ENCODE measurements around the gene NFKBIA.
"Not testable (repeated sequence)": the region's sequence is repeated elsewhere in the genome, so short reads cannot be mapped to it uniquely, and the experiment has no call there.

NFKBIA gene

DNA sequence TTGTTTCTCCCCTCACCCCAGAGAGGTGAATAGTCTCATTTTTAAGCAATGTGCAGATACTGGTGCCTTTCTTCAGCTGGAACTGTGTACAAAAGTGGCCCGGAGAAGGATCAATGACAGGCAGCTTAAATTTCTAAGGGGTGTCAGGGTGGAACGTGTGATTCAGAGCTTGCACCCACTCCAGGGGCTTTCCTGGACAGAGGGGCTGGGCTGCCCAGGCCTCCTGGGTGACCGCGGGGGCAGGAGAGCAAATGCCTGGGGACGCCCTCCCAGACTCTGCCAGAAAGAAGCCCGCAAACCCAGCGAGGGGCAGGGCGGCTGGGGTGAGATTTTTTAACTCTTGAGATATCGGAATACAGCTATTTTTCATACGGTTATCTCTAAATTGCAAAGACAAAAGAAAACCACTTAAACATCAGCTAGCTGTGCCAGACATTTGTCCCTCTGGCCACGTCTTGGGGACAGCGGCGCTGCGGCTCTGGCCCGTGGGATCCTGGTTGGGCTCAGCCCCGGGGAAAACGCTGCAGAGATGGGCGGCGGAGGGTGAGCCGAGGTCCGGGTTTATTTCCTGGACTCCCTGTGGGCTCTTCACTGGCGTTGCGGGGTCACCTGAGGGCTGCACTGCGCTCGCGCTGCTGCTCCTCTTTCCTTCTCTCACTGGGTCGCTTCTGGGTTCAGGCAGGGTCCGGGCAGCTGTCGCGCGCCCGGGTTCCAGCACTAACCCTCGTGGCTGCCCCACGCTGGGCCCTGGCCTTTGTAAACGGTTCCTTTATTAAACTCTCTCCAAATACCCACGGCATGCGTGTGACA lies 35.8 kb downstream of the NFKBIA start:
- DNase-seq (ENCODE audit: low spot score), result no peak

DNA sequence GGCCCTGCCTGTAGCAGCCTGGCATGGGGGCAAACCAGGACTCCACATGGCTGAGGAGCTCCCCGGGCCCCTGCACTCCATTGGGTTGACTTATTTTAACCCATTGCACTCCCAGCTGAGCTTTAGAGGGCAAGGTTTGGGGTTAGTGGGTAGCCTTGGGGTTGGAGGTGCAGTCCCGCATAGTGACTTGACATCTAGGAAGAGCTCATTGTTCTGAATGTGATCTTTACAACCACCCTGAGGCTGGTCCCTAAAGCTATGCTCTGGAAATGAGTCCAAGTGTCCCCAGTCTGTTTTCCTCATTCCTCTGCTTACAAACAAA lies 36.4 kb downstream of the NFKBIA start:
- no peak for DNase-seq (ENCODE audit: low spot score)

DNA sequence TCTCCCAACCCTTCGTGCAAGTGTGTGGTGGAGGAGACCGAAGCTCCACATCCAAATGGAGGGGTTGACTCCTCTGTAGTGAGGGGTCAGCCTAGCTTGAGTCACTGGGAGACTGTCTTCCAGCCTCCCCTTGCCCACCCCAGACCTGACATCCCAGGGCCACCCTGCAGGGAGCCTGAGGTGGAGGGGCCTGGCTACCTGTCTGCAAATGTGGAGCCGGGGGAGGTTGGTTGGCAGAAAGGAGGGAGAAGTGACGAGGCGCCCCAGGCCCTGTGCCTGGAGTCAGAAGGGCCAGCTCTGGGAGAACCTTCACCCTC lies 37.5 kb downstream of the NFKBIA start:
- DNase-seq (ENCODE audit: low spot score), result no peak

DNA sequence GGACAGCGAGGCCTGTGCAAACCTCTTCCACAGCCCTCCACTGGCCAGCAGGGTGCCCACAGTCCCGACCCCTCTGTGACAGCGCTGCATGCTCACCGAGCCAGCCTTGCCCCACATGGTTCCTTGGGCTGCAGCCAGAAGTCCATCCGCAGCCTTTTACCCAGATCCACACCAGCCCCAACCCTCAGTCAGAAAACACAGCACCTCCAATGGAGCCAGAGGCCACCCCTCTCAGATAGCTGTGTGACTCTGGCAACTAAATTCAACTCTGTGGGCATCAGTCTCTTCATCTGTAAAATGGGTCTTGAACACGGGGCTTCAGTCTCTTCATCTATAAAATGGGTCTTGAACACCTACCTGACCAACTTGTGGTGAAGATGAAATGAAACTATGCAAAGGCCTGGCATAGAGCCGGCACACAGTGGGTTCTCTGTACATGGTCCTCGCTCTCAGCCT lies 38.0 kb downstream of the NFKBIA start:
- no peak for DNase-seq (ENCODE audit: low spot score)

DNA sequence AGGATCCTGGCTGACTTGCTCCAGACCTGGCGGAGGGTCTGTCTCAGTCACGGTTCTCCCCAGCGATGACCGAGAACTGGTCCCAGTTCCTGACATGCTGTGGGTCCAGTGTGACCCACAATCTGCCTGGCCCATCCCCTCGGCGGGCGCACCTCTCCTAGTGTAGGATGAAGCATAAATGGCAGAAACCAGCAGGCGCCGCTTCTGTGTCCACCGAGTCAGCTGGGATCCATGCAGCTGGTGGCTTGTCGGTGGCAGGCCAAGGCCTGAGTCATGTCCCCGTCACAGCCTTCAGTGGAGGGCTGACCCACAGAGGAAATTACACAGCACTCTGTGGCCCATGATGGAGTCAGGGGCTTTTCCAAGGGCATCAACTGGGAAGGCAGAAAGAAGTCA lies 38.5 kb downstream of the NFKBIA start:
- no peak for DNase-seq (ENCODE audit: low spot score)

DNA sequence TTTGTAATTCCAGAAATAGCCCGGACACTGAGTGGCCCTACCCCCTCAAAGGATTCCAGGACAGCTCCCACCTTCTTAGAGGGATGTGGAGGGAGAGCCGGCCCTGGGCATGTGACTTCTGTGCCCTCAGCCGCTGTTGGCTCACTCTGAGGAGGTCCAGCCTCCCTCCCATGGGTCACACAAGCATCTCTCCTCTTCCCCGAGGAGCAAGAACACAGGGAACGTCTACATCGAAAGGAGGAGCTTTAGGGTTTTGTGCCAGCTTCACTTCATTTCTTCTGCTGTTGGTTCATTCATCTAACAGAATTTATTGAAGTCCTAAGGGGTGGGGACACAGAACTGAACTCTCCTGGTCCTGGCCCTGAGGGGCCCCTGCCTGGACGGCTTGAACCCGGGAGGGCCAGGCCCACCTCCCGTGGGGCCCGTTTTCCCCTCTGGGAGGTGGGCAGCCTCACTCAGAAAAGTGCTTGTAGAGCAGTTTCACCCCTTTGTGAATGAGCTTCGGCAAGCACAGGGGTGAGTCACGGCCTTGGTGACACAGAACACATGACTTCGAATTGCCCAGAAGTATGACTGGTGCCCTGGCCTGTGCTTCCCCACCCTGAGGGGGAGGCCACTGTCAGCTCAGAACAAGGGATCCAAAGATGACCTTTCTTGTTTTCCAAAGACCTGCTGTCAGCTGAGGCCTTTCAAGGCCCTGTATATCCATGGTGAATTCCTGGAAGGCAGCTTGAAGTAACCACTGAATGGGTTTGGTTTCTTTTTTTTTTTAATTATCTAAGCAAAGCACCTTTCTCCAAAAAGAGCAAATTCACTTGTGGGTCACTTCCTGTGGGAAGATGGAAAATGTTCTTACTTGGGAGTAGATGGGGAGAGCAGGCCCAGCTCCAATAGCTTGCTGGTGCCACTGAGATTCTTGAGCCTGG lies 39.2 kb downstream of the NFKBIA start:
- DNase-seq (ENCODE audit: low spot score), result no peak

DNA sequence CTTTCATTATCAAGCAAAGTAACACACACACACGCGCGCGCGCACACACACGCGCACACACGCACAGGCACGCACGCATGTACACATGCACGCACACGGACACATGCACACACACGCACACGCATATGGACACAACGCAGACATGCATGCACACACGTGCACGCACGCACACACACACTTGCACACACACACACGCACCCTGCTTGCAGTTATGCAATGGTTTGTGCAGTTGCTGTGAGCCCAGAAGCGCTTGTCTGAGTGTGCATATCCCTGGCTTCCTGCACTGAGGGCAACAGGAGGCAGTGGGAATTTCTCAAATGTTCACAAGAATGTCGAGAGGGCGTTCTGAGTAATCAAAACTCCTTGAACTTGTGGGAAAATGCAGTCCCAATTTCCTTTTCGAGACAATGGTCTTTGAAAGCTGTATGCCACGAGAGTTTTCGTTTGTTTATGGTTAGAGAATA lies 41.6 kb downstream of the NFKBIA start:
- DNase-seq (ENCODE audit: low spot score), result no peak

DNA sequence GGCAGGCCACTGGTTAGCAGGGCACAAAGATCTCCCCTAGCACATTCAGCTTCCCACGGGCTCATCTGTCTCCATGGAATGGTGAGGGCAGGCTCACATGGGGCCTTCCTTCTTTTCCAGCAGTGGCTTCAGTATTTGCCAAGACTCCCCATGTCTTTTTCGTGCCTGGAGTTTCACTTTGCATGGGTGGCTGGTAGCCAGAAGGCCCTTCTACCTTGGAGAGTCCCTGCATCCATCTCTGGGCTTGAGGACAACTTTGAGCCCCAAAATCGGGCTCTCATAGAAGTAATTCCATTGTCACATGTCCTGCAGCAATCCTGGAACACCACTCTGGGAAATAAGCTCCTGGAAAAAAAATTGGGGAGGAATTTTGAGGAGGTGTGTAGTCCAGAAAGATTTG lies 42.1 kb downstream of the NFKBIA start:
- no peak for DNase-seq (ENCODE audit: low spot score)

DNA sequence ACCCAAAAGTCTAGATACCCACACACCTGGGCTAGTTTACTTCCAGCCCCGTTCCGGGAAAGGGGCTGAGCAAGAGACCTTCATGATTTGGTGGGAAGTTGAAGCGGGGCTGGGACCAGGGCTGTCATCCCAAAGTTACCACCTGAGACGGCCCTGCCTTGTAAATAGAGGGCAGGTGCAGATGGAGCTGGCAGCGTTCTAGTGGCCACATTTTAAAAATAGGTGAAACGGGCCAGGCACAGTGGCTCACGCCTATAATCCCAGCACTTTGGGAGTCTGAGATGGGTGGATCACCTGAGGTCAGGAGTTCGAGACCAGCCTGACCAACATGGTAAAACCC lies 43.4 kb downstream of the NFKBIA start:
- DNase-seq (ENCODE audit: low spot score), result no peak

DNA sequence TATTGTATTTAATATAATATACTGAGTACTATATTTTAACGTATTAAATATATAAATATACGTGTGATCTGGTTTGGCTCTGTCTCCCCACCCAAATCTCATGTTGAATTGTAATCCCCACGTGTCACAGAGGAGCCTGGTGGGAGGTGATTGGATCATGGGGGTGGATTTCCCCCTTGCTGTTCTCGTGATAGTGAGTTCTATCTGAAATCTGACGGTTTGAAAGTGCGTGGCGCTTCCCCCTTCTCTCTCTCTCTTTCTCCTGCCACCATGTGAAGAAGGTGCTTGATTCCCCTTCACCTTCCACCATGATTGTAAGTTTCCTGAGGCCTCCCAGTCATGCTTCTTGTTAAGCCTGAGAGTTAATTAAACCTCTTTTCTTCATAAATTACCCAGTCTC lies 44.9 kb downstream of the NFKBIA start:
- not testable (repeated sequence) for DNase-seq (ENCODE audit: low spot score)

DNA sequence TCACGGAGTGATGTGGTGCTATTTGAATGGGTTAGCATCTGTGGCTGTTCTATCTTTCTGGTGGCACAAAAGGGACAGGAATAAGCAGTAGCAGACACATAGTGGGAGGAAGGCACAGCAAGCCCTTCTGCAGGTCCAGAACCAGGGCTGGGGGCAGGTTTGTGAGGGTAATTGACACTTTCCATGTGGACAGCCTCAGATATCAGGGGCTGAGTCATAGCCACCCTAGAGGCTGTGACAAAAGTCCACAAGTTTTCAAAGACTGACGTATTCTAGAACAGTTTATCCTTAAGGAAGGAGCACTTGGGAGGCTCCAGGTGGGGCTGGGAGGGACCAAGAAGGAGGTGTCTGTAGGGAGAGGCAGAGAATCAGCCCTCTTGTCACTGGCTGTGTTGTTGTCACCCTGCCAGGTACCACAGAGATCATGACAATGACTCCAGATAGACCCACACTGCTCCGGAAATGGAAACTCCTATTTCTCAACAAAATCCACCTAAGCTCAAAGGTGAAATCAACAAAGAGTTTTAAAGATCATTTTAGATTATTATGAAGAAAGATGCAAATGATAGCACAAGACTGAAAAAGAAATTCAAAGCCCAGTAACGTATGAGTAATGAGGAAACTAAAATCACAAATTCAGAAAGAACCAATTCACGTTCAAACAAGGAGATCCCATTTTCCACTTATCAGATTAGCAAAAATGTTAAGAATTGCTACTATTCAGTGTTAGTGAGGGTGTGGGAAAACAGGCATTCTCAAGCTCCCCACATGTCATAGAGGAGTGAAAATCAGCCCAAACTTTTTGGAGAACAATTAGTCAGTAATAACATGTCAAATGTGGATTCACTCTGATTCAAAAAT lies 48.3 kb downstream of the NFKBIA start:
- no peak for DNase-seq (ENCODE audit: low spot score)

DNA sequence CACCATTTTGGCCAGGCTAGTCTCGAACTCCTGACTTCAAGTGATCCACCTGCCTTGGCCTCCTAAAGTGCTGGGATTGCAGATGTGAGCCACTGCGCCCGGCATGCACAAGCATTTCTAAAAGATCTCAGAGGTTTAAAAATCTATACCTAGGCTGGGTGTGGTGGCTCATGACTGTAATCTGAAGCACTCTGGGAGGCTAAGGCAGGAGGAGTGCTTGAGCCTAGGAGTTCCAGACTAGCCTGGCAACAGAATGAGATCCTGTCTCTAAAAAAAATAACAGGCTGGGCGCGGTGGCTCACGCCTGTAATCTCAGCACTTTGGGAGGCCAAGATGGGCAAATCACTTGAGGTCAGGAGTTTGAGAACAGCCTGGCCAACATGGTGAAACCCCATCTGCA lies 49.3 kb downstream of the NFKBIA start:
- not testable (repeated sequence) for DNase-seq (ENCODE audit: low spot score)

DNA sequence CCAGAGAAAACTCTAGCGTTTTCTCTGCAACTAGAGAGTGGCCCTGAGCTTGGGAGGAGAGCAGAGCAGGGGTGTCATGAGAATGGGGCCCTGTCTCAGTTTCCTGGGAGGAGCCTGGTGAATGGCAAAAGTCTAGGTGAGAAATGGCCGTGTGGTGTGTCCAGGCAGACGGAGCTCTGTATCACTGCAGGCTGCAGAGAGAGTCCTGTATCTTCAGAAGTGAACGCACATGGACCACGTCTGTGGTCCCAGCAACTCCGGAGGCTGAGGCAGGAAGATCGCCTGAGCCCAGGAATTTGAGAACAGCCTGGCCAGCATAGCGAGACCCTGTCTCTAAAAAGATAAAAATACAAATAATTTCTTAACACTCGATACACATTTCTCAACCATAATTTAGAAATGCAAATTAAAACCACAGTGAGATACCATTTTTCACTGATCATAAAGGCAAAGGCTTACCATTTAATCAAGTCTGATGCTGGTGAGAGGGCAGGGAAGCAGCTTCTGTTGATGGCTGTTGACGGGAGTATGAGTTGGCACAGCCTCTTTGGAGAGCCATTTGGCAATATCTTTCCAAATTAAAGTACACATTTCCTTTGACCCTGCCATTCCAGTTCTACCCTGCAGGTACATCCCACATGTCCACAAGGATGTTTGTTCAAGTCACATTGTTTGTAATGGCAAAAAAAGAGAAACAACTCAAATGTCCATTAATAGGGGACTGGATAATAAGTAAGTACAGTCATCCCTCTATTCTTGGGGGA lies 51.0 kb downstream of the NFKBIA start:
- no peak for DNase-seq (ENCODE audit: low spot score)

DNA sequence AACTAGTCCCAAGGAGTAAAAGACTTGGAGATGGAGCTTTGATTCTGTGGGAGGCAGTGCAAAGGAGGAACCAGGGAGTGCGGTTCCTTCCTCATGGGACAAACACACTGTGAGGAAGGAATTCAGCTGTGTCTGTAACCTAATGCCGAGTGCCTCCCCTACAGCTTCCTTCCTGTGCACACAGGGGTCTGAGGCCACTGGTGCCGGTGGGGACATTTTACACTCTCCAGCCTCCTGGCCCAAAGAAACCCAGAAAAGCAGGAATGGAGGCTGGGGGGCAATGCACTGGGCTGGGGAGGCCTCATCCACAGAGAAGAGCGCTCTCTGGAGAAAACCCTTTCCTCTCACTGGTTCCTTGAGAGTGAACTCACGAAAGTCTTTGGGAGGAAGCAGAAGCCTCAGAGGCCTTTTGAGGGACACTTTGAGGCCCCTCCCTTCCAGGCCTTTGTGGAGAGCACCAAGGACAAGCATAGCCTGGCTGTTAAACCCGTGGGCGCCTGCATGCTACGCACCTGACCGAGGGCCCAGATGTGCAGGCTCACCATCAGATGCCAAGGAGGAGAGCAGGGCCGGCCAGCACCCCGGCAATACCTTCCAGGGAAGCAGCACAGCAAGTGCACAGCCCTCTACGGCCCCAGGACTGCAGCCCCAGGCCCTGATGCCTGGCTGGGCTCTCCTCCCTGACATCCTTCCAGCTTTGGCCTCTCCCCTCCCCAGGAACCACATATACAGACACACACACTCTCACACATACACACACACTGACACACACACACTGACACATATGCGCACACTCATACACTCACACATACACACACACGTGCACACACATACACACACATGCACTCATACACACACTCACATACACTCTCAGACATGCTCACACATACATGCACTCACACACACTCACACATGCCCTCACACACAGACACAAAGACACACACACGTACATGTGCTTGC lies 52.0 kb downstream of the NFKBIA start:
- no peak for DNase-seq (ENCODE audit: low spot score)

DNA sequence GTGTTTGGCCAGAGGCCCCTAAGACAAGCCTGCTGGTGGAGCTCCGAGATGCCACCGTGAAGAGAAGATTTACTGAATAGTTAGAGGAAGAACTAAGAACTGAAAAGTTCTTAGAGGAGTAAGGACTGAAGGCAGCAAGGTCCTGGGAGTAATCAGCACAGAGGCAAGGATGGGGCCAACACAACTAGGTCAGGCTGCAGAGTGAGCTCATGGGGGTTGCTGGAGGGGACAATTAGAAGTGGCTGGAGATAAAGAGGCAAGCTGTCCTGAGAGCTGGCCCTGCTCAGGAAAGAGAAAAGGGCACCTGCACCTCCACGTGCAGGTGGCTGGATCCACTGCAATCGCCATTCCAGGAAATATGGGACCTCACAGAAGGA lies 52.7 kb downstream of the NFKBIA start:
- no peak for DNase-seq (ENCODE audit: low spot score)
